Gastrocnemius medialis (tissue), 4 donors: Measurements from ENCODE around the gene ZNF580. TPM values are rescaled to one million over a fixed set of nuclear protein-coding genes. Genes with fewer than 3 reads are reported as not detected.

ENCODE experiments used
- ATAC-seq, 2 donors: fragments of 150-250 bp; one replicate each; pipeline ENCODE4 v1.9.1; 2016
- DNase-seq, 2 donors: peaks; one replicate each; pipeline ENCODE4 v3.0.0-alpha.2; 2019
- H3K27ac ChIP-seq, 4 donors: fragments of 200-600 bp; sonication (generic); 1 replicate in 1 of 4; 2 replicates in 3 of 4; pipeline ENCODE4 v1.5.1; 2016 to 2018; ENCODE audit warnings: mild to moderate bottlenecking in 2 of 4, moderate library complexity in 1 of 4
- H3K27me3 ChIP-seq, 3 donors: fragments of 200-600 bp; sonication (generic) in 2 of 3; 1 replicate in 1 of 3; 2 replicates in 2 of 3; pipeline versions ENCODE4 v1.5.1 to v1.6.0; 2016 to 2019; ENCODE audit warnings: mild to moderate bottlenecking in 1 of 3, moderate library complexity in 1 of 3
- H3K36me3 ChIP-seq, 2 donors: fragments of 200-600 bp; sonication (generic) in 1 of 2; one replicate each; pipeline ENCODE4 v1.5.1; 2017 to 2018
- H3K4me1 ChIP-seq, 2 donors: fragments of 200-600 bp; sonication (generic) in 1 of 2; one replicate each; pipeline ENCODE4 v1.5.1; 2016 to 2017; ENCODE audit warnings: mild to moderate bottlenecking in 2 of 2
- H3K4me3 ChIP-seq, 4 donors: fragments of 200-600 bp; sonication (generic) in 3 of 4; 1 replicate in 1 of 4; 2 replicates in 3 of 4; pipeline ENCODE4 v1.5.1; 2016 to 2019; ENCODE audit warnings: mild to moderate bottlenecking in 2 of 4
- H3K9me3 ChIP-seq, 3 donors: fragments of 200-600 bp; sonication (generic) in 2 of 3; 1 replicate in 1 of 3; 2 replicates in 2 of 3; pipeline ENCODE4 v1.5.1; 2016 to 2019
- POLR2A ChIP-seq, 2 donors: fragments of 450-650 bp; IDR thresholded peaks; one replicate each; pipeline ENCODE4 v1.6.1; 2017; ENCODE audit warnings: antibody characterized with exemption in 2 of 2, mild to moderate bottlenecking in 2 of 2, moderate library complexity in 2 of 2
- in situ Hi-C, 4 donors: fragments of 200-750 bp; cut with MboI; loops; one replicate each; pipeline versions ENCODE4 v1.15.0 to v1.8.0; 2017; ENCODE audit warnings: low sequenced_read_pairs in 4 of 4
- intact Hi-C: fragments of 100-400 bp; cut with DNase I; formaldehyde crosslinking; loops from one replicate; pipeline ENCODE4 v1.15.1; 2023; ENCODE audit warnings: low total_unique reads
- total RNA-seq, 4 donors: library from RNA; depleted of rRNA; stranded (reverse); fragments of >200 nt; gene quantifications; one replicate each; pipeline versions ENCODE4 v1.1.0 to v1.2.3, GENCODE V29; 2016
- TF ChIP-seq, protein P1 (sequence below), 5 experiments: fragments of 450-650 bp in 3 of 5; fragments of 200-600 bp in 2 of 5; sonication (generic) in 2 of 5; IDR thresholded peaks in 4 of 5; conservative IDR thresholded peaks in 1 of 5; 1 replicate in 4 of 5; 2 replicates in 1 of 5; pipeline ENCODE4 v1.5.1; 2016 to 2019; ENCODE audit warnings: antibody characterized with exemption in 5 of 5, mild to moderate bottlenecking in 3 of 5, moderate library complexity in 3 of 5

The ZNF580 gene
- total RNA-seq, 4 donors from 2014 or later: 1.5 to 12.3 (median 7.2) TPM

DNA sequence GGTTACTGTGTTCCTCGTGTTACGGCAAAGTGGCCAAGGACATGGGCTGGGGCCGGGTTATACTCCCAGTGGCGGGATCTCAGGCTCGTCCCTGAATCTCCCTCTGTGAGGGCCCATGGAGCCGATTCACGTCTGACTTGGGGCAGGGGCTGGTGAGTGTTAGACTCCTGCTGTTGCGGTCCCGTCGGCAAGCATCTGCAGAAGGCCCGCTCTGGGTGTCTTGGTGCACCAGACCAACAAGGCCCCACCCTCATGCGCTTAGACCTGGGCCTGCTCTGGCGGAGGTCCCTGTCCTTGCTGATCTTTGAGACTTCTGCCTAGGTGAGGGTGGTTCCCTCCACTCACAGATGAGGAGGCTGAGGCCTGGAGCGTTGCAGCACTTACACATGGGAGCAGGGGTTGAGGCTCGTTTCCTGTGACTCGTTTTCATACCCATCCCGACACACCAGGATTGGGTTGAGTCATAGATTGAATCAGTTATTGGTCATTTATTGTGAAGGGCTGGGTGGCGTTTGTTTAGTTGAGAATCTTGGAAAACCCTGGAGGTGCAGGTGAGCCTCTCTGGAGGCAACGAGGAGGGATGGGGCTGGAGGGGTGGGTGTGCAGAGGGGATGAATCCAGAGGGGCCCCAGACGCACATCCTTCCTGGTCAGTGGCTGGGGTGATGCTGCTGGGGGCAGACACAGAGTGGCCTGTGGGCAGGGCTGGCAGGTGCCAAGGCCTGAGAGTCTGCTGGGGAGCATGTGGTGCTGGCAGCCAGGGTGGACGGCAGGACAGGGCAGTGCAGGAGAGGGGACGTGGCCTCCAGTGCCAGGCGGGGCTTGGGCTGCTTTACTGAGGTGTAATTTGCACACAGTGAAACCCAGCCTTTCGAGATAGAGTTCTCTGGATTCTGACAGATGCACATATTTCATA, 38.8 kb downstream of the ZNF580 start:
- intact Hi-C loops (no loop called here), in situ Hi-C loops (no loop called here)
- Histone ChIP-seq H3K27me3 (no peaks in the 10 kb centered on the region), H3K4me3 (no peak overlapping the region), H3K9me3 (no peaks in the 10 kb centered on the region), H3K27ac (no peak overlapping the region), H3K4me1 (peaks cover 28 to 33% of the 10 kb centered on the region in 2 donors), H3K36me3 (peaks cover 0 to 26% of the 10 kb centered on the region in 2 donors)
- no peak for ATAC-seq
- no peak for TF ChIP-seq POLR2A (IDR thresholded peaks at IDR 0.05)
- TF ChIP-seq, protein P1, sequence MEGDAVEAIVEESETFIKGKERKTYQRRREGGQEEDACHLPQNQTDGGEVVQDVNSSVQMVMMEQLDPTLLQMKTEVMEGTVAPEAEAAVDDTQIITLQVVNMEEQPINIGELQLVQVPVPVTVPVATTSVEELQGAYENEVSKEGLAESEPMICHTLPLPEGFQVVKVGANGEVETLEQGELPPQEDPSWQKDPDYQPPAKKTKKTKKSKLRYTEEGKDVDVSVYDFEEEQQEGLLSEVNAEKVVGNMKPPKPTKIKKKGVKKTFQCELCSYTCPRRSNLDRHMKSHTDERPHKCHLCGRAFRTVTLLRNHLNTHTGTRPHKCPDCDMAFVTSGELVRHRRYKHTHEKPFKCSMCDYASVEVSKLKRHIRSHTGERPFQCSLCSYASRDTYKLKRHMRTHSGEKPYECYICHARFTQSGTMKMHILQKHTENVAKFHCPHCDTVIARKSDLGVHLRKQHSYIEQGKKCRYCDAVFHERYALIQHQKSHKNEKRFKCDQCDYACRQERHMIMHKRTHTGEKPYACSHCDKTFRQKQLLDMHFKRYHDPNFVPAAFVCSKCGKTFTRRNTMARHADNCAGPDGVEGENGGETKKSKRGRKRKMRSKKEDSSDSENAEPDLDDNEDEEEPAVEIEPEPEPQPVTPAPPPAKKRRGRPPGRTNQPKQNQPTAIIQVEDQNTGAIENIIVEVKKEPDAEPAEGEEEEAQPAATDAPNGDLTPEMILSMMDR (IDR thresholded peaks at IDR 0.05 in 4 of 5, conservative IDR thresholded peaks at IDR 0.05 in 1 of 5): no peak
- DNase-seq: no peak

DNA sequence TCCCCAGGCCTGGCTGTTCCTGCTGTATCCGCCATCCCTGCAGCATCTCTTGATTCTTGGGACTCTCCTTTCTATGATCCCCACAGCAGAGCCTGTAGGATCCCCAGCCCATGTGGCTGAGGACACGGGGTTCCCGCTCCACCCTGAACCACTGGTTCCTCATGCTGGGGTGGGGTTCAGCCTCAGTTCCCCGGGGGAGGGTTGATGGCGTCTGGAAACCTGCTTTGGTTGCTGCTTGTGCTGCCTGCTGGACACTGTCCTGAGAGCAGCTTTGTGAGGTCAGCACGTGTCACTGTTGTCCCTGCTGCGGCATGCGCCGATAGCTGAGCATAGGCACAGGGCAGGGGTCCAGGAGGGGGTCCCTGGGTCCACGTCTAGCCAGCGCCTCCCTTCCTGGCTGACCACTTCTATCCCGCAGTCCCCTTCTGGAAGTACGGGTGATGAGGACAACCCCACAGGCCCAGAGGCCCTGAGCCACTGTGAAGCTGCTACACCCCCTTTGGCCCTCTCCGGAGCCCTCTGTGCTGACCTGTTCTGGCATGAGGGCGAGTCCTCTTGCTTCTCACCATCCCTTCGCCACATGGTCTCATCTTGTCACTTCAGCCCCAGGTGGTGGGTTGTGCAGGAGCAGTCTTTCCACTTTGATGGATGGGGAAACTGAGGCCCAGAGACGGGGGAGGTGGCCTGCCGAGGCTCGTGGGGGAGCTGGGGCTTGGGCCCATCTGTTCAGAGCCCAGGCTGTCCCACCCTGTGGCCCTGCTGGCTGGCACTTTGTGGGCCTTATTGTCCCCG, 39.7 kb downstream of the ZNF580 start:
- no peaks in the 10 kb centered on the region for H3K9me3 ChIP-seq
- H3K27me3 ChIP-seq: no peaks in the 10 kb centered on the region
- H3K4me1 ChIP-seq: peaks cover 27 to 30% of the 10 kb centered on the region in 2 donors
- no peak for ATAC-seq
- no peak for DNase-seq
- TF ChIP-seq, protein P1 (IDR thresholded peaks at IDR 0.05 in 4 of 5, conservative IDR thresholded peaks at IDR 0.05 in 1 of 5): no peak
- no peak for TF ChIP-seq POLR2A (IDR thresholded peaks at IDR 0.05)
- no peak overlapping the region for H3K27ac ChIP-seq
- in situ Hi-C loops (no loop called here), intact Hi-C loops (no loop called here)
- H3K4me3 ChIP-seq: no peak overlapping the region
- peaks cover 0 to 34% of the 10 kb centered on the region in 2 donors for H3K36me3 ChIP-seq

DNA sequence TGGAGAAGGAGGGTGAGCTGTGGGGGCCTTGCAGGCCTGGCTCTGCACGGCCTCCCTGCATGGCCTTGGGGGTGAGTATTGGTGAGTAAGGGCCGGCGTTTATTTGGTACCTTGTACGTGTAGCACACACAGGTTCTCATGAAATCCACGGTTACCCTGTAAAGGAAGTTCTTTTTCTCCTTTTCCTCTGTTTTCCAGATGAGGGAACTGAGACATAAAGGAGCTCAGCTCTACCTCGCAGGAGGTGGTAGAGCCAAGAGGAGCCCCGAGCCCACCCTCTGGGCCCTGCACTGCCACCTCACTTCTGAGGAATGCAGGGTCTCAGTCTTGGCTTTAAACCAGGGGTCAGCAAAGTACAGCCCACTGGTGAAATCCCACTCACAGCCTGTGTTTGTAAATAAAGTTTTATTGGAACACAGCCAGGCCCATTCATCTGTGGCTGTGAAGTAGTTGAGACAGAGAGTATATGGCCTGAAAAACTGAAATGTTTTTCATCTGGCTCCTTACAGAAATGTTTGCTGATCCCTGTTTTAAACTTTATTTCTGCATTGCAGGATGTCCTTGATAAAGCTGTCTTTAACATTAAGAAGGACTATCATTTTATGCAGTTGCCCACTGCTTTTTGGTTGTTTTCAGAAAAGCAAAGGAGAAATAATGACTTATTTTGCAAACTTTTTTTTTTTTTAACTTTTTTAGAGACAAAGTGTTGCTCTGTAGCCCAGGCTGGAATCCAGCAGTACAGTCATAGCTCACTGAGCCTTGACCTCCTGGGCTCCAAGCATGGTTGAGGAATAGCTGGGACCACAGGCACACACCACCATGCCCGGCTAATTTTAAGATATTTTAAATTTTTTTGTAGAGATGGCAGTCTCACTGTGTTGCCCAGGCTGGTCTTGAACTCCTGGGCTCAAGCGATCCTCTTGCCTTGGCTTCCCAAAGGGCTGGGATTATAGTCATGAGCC, 40.6 kb downstream of the ZNF580 start:
- Histone ChIP-seq H3K9me3 (no peaks in the 10 kb centered on the region), H3K4me1 (peaks cover 19 to 23% of the 10 kb centered on the region in 2 donors), H3K4me3 (no peak overlapping the region), H3K27ac (no peak overlapping the region), H3K27me3 (no peaks in the 10 kb centered on the region), H3K36me3 (peaks cover 0 to 42% of the 10 kb centered on the region in 2 donors)
- ATAC-seq (no peak), DNase-seq (no peak)
- TF ChIP-seq, protein P1 (IDR thresholded peaks at IDR 0.05 in 4 of 5, conservative IDR thresholded peaks at IDR 0.05 in 1 of 5): no peak
- TF ChIP-seq POLR2A (IDR thresholded peaks at IDR 0.05): no peak
- in situ Hi-C loops: no loop called here
- intact Hi-C loops: no loop called here
